Measurements from ENCODE around the gene SCN1A. TPM values are rescaled to one million over a fixed set of nuclear protein-coding genes. Genes with fewer than 3 reads are reported as not detected.

Gene SCN1A
- total and polyA plus RNA-seq, 3 donors from 2014 or later = 0.04 to 0.31 (median 0.24) TPM

DNA sequence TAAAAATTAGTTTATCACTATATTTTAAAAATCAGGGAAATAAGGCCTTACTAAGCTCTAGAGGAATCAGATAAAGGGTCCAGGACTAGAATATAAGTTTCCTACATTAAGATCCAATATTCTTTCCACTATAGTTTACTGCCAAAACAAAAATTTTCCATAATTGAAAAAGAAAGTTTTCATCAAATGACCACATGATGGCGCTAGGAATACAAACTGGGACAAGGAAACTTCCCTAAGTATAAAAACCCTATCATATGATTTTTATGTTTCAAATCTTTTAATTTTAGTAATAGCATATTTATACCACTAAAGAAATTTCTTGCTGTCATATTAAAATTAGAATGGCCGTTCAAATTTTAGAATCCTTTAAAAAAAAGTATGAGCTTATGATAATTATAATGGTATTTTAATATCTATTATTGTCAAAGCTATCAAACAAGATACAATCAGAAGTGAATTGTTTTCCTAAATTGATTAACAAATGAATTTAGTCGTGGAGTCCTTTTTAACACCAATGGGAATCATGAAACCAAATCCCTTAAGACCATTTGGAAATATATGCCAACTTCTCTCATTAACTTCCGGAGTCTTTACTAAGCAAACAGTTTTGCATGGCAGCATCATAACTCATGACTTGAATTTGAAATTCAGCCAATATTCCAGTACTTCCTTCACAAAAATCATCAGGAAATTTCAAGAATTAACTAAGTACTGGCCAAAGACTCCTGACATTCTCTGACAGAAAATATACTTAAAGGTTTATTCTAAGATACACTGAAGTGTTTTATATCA, 70.3 kb downstream of the SCN1A start:
- H3K36me3 ChIP-seq (ENCODE audit: low read depth, missing control alignments) = no peaks in the 10 kb centered on the region
- TF ChIP-seq, protein P1, sequence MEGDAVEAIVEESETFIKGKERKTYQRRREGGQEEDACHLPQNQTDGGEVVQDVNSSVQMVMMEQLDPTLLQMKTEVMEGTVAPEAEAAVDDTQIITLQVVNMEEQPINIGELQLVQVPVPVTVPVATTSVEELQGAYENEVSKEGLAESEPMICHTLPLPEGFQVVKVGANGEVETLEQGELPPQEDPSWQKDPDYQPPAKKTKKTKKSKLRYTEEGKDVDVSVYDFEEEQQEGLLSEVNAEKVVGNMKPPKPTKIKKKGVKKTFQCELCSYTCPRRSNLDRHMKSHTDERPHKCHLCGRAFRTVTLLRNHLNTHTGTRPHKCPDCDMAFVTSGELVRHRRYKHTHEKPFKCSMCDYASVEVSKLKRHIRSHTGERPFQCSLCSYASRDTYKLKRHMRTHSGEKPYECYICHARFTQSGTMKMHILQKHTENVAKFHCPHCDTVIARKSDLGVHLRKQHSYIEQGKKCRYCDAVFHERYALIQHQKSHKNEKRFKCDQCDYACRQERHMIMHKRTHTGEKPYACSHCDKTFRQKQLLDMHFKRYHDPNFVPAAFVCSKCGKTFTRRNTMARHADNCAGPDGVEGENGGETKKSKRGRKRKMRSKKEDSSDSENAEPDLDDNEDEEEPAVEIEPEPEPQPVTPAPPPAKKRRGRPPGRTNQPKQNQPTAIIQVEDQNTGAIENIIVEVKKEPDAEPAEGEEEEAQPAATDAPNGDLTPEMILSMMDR (IDR thresholded peaks at IDR 0.05) = peak in 1 of 3 experiments; percentile 62
- no peak for TF ChIP-seq POLR2A (IDR thresholded peaks at IDR 0.05)
- intact Hi-C loops (cut with DNase I; ENCODE audit: low total_unique reads) = no loop called here
- H3K4me3 ChIP-seq = no peak overlapping the region
- no peaks in the 10 kb centered on the region for H3K27me3 ChIP-seq
- WGBS, 2 donors = 20 to 30% methylated on average over 4 of the region's 4 CpGs
- H3K4me1 ChIP-seq = no peaks in the 10 kb centered on the region
- no peak overlapping the region for H3K27ac ChIP-seq
- H3K9me3 ChIP-seq = no peaks in the 10 kb centered on the region
- no peak for DNase-seq

- Histone ChIP-seq H3K4me3 (no peak overlapping the region), H3K27ac (no peak overlapping the region), H3K9me3 (no peaks in the 10 kb centered on the region), H3K36me3 (ENCODE audit: low read depth, missing control alignments) (no peaks in the 10 kb centered on the region), H3K4me1 (no peaks in the 10 kb centered on the region), H3K27me3 (no peaks in the 10 kb centered on the region)
- TF ChIP-seq POLR2A (IDR thresholded peaks at IDR 0.05) = no peak
- TF ChIP-seq, protein P1 (IDR thresholded peaks at IDR 0.05) = no peak
- 79 to 80% methylated on average over 5 of the region's 5 CpGs for WGBS, 2 donors
- intact Hi-C loops (cut with DNase I; ENCODE audit: low total_unique reads) = no loop called here
- no peak for DNase-seq
Observed at GRCh38 chr2:166044853-166045483, 82.9 kb downstream of the SCN1A start.

DNA sequence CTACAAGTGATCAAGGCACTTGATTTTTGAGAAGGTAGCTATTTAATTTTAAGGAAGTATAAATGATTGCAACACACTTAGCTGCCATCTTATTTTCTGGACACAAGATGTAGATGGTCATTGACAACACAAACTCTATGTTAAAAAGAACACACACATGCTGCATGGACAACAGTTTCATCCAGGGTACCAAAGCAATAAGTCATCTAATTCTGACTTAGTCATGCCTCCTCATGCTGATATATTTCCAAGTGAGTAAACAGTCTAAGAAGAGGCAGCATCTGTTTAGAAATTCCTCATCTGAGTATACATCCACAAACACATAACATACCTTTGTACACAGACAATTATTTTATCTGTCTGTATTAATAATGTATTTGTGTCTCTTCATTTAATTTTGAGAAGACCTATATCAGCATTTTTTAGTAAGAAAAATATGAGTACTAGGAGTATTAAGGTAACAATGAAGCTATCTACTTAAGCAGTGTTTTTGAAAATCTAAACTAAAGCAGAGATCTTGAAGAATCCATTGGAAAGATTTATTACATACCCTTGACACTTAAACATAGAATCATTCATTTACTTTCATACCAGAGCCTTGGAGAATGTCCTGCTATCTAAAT, 84.9 kb downstream of the SCN1A start:
- no peaks in the 10 kb centered on the region for H3K27me3 ChIP-seq

DNA sequence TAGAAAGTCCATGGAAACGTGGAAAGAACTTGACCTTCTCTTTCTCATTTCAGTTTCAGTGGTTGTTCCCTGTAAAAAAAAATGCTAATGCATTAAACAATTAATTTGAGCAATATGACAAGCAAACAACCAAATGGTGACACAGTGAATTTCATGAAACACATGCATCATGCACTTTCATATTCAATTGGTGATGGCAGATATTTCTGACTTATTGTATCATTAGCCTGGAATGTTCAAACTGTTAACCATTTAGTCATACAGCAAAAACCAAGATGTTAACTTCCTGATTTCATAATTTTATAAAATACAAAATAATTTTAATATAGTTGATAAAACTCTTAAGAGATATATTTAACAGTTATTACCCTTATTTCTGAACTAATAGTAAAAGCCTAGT, 85.5 kb downstream of the SCN1A start:
- Histone ChIP-seq H3K36me3 (ENCODE audit: low read depth, missing control alignments) (no peaks in the 10 kb centered on the region), H3K27ac (no peak overlapping the region), H3K4me1 (no peaks in the 10 kb centered on the region), H3K9me3 (no peaks in the 10 kb centered on the region), H3K27me3 (no peaks in the 10 kb centered on the region), H3K4me3 (no peak overlapping the region)
- WGBS, 2 donors = 68 to 69% methylated on average over 1 of the region's 1 CpG
- no peak for DNase-seq
- intact Hi-C loops (cut with DNase I; ENCODE audit: low total_unique reads) = no loop called here
- TF ChIP-seq POLR2A (IDR thresholded peaks at IDR 0.05) = no peak
- TF ChIP-seq, protein P1 (IDR thresholded peaks at IDR 0.05) = no peak

More for the DNA sequence above, 84.9 kb downstream of the SCN1A start:
- Histone ChIP-seq H3K4me3 (no peak overlapping the region), H3K9me3 (no peaks in the 10 kb centered on the region), H3K36me3 (ENCODE audit: low read depth, missing control alignments) (no peaks in the 10 kb centered on the region), H3K27ac (no peak overlapping the region), H3K4me1 (no peaks in the 10 kb centered on the region)
- intact Hi-C loops (cut with DNase I; ENCODE audit: low total_unique reads) = no loop called here
- TF ChIP-seq, protein P1 (IDR thresholded peaks at IDR 0.05) = no peak
- TF ChIP-seq POLR2A (IDR thresholded peaks at IDR 0.05) = no peak
- DNase-seq = no peak

All from testis (tissue), 3 donors.